Tibial nerve (tissue), 3 donors: Measurements from ENCODE around the gene DTX3L.

Experiments
- POLR2A ChIP-seq, 2 donors: fragments of 450-650 bp; IDR thresholded peaks; one replicate each; pipeline ENCODE4 v1.6.1; 2017; ENCODE audit warnings: antibody characterized with exemption in 2 of 2, mild to moderate bottlenecking in 2 of 2, moderate library complexity in 2 of 2
- TF ChIP-seq, protein P1 (sequence below), 5 experiments: fragments of 200-600 bp in 3 of 5; fragments of 450-650 bp in 2 of 5; sonication (generic) in 3 of 5; IDR thresholded peaks; one replicate each; pipeline ENCODE4 v1.5.1; 2016 to 2019; ENCODE audit warnings: antibody characterized with exemption in 5 of 5, mild to moderate bottlenecking in 3 of 5, moderate library complexity in 2 of 5

DNA sequence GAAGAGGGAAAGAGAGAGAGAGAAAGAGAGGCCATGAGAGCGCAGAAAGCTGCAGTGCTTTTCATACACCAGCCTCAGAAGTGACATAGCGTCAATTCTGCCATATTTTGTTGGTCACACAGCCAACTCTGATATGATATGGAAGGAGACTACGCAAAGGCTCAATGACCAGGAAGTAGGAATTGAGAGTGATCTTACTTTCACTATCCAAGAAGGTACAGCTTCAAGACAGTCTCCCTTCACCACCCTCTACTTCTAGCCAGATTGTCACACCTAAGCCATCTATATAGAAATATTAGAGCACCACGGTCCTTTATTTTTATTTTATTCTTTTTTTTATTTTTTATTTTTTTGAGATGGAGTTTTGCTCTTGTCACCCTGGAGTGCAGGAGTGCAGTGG is 34.4 kb downstream of the DTX3L start:
- TF ChIP-seq, protein P1, sequence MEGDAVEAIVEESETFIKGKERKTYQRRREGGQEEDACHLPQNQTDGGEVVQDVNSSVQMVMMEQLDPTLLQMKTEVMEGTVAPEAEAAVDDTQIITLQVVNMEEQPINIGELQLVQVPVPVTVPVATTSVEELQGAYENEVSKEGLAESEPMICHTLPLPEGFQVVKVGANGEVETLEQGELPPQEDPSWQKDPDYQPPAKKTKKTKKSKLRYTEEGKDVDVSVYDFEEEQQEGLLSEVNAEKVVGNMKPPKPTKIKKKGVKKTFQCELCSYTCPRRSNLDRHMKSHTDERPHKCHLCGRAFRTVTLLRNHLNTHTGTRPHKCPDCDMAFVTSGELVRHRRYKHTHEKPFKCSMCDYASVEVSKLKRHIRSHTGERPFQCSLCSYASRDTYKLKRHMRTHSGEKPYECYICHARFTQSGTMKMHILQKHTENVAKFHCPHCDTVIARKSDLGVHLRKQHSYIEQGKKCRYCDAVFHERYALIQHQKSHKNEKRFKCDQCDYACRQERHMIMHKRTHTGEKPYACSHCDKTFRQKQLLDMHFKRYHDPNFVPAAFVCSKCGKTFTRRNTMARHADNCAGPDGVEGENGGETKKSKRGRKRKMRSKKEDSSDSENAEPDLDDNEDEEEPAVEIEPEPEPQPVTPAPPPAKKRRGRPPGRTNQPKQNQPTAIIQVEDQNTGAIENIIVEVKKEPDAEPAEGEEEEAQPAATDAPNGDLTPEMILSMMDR (IDR thresholded peaks at IDR 0.05): no peak
- TF ChIP-seq POLR2A (IDR thresholded peaks at IDR 0.05): no peak
